SK-N-SH (cell line): ENCODE results near the gene ADGRL3.

Experiments used
- EP300 ChIP-seq, 2 experiments: IDR thresholded peaks; 2 replicates each; pipeline versions ENCODE4 v1.4.0 to v1.6.1; 2012; ENCODE audit warnings: borderline replicate concordance in 1 of 2, low read depth in 1 of 2, low read length in 1 of 2
- MXI1 ChIP-seq: IDR thresholded peaks from 2 replicates; pipeline ENCODE4 v1.6.1; 2012; ENCODE audit warnings: mild to moderate bottlenecking, low read depth, low read length, improper control_type of control experiment

DNA sequence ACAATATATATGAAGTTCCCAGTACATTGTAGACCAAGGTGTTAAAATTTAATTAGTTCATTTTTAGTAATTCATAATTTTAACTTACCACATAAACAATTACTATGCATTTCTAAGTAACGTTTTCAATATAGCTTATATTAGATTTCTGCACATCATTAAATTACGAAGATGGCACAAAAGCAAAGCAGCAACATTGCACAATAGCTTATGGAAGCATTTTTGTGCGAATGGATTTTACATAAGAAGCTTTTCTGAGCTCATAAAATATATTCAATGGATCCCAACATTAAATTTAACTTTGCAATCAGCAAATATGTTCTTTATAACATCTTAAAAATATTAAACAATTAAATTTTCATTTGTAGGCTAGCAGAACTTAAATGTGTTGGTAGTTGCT, 875.4 kb downstream of the ADGRL3 start:
- TF ChIP-seq MXI1 (no peak), EP300 (IDR thresholded peaks at IDR 0.05; ENCODE audit: borderline replicate concordance in 1 of 2, low read depth in 1 of 2, low read length in 1 of 2) (no peak)
